ENCODE data around the gene GNAT1.

GRCh38 chr3:50155891-50156290, 35.5 kb upstream of the GNAT1 start:
- TF ChIP-seq KAT7 (CRISPR knock-in tag; IDR thresholded peaks at IDR 0.05; ENCODE audit: borderline replicate concordance) (no peak), CTCF (IDR thresholded peaks at IDR 0.05) (no peak), NFE2L1 (CRISPR knock-in tag; IDR thresholded peaks at IDR 0.05) (no peak), ATF3 (CRISPR knock-in tag; conservative IDR thresholded peaks at IDR 0.05) (no peak), ATF1 (CRISPR knock-in tag; IDR thresholded peaks at IDR 0.05) (no peak), MAX (CRISPR knock-in tag; IDR thresholded peaks at IDR 0.05) (0 out of 2 replicates have a peak, but pooled peaks have one; percentile 24)
